ENCODE results near the gene RTTN.

DNA sequence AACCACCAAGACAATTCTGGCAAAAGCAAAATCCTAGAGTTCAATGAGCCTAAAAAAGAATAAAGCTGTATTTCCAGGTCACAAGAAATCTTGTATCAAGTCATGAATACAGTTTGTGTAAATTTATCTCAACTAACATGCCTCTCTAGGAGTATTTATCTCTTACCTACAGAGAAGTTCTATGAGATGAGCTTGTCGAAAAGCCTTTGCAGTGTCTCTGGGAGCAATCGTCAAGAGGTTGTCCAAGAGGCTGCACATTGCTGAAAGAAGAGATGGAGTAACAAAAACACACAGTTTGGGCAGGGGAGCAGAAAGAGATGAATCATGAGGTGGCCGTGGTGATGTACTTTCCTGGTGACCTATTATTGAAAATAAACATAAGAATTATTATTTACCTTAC is 145.8 kb downstream of the RTTN start:
- TF ChIP-seq TCF7 (IDR thresholded peaks at IDR 0.05; ENCODE audit: borderline replicate concordance) (no peak), BCL11A (IDR thresholded peaks at IDR 0.05; ENCODE audit: low read depth, low read length) (no peak)
- TF ChIP-seq, protein P1, sequence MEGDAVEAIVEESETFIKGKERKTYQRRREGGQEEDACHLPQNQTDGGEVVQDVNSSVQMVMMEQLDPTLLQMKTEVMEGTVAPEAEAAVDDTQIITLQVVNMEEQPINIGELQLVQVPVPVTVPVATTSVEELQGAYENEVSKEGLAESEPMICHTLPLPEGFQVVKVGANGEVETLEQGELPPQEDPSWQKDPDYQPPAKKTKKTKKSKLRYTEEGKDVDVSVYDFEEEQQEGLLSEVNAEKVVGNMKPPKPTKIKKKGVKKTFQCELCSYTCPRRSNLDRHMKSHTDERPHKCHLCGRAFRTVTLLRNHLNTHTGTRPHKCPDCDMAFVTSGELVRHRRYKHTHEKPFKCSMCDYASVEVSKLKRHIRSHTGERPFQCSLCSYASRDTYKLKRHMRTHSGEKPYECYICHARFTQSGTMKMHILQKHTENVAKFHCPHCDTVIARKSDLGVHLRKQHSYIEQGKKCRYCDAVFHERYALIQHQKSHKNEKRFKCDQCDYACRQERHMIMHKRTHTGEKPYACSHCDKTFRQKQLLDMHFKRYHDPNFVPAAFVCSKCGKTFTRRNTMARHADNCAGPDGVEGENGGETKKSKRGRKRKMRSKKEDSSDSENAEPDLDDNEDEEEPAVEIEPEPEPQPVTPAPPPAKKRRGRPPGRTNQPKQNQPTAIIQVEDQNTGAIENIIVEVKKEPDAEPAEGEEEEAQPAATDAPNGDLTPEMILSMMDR (IDR thresholded peaks at IDR 0.05 in 2 of 3, conservative IDR thresholded peaks at IDR 0.05 in 1 of 3; ENCODE audit: control insufficient read depth in 2 of 3, extremely low read depth in 1 of 3, insufficient read depth in 1 of 3, low read depth in 3 of 3, low read length in 3 of 3) = no peak
- TF ChIP-seq, protein P2, sequence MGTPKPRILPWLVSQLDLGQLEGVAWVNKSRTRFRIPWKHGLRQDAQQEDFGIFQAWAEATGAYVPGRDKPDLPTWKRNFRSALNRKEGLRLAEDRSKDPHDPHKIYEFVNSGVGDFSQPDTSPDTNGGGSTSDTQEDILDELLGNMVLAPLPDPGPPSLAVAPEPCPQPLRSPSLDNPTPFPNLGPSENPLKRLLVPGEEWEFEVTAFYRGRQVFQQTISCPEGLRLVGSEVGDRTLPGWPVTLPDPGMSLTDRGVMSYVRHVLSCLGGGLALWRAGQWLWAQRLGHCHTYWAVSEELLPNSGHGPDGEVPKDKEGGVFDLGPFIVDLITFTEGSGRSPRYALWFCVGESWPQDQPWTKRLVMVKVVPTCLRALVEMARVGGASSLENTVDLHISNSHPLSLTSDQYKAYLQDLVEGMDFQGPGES (IDR thresholded peaks at IDR 0.05) = no peak
